H9 (cell line): ENCODE results near the gene WARS2. TPM values are rescaled to one million over a fixed set of nuclear protein-coding genes. Genes with fewer than 3 reads are reported as not detected.

Experiments used
- DNase-seq: peaks from one replicate; pipeline ENCODE4 v3.0.0-alpha.2; 2017
- H2AFZ ChIP-seq: one replicate; pipeline ENCODE4 v1.6.1; 2013; ENCODE audit warnings: mild to moderate bottlenecking, low read length, control low read depth, moderate library complexity
- H2AK5ac ChIP-seq: 2 replicates; pipeline ENCODE4 v1.6.1; 2013; ENCODE audit warnings: low read length, control low read depth, mixed read lengths; ENCODE audit not compliant: insufficient read length
- H2BK120ac ChIP-seq: one replicate; pipeline ENCODE4 v1.6.1; 2013; ENCODE audit warnings: low read depth, mild to moderate bottlenecking, low read length, control low read depth, inconsistent platforms; ENCODE audit not compliant: poor library complexity, severe bottlenecking
- H2BK12ac ChIP-seq: 2 replicates; pipeline ENCODE4 v1.6.1; 2013; ENCODE audit warnings: low read length, control low read depth, mixed read lengths, low read depth; ENCODE audit not compliant: insufficient read length
- H2BK15ac ChIP-seq: 2 replicates; pipeline ENCODE4 v1.6.1; 2013; ENCODE audit warnings: low read depth, low read length, control low read depth
- H2BK20ac ChIP-seq: one replicate; pipeline ENCODE4 v1.6.1; 2013; ENCODE audit warnings: low read depth, mild to moderate bottlenecking, low read length, control low read depth, inconsistent platforms; ENCODE audit not compliant: poor library complexity, severe bottlenecking
- H2BK5ac ChIP-seq: 2 replicates; pipeline ENCODE4 v1.6.1; 2013; ENCODE audit warnings: low read length, control low read depth, mixed read lengths; ENCODE audit not compliant: insufficient read length
- H3K14ac ChIP-seq: 2 replicates; pipeline ENCODE4 v1.6.1; 2013; ENCODE audit warnings: low read length, control low read depth; ENCODE audit not compliant: insufficient read depth
- H3K18ac ChIP-seq: 2 replicates; pipeline ENCODE4 v1.6.1; 2013; ENCODE audit warnings: low read depth, mild to moderate bottlenecking, mixed read lengths, low read length, control low read depth; ENCODE audit not compliant: insufficient read length
- H3K23ac ChIP-seq: 2 replicates; pipeline ENCODE4 v1.6.1; 2013; ENCODE audit warnings: low read length, control low read depth, mixed read lengths, low read depth; ENCODE audit not compliant: insufficient read length
- H3K23me2 ChIP-seq: 2 replicates; pipeline ENCODE4 v1.6.1; 2013; ENCODE audit warnings: low read depth, mild to moderate bottlenecking, mixed read lengths, low read length, control low read depth; ENCODE audit not compliant: insufficient read length, poor library complexity, severe bottlenecking
- H3K27ac ChIP-seq: 2 replicates; pipeline ENCODE4 v1.5.1; 2013; ENCODE audit warnings: low read length, control low read depth, mixed read lengths, low read depth; ENCODE audit not compliant: insufficient read length
- H3K27me3 ChIP-seq: 2 replicates; pipeline ENCODE4 v1.6.1; 2013; ENCODE audit warnings: low read length, control low read depth, inconsistent platforms; ENCODE audit not compliant: insufficient read depth
- H3K4ac ChIP-seq: 2 replicates; pipeline ENCODE4 v1.6.1; 2013; ENCODE audit warnings: low read depth, mild to moderate bottlenecking, control low read depth, inconsistent platforms, low read length, moderate library complexity
- H3K4me1 ChIP-seq: 2 replicates; pipeline ENCODE4 v1.6.1; 2013; ENCODE audit warnings: low read length, control low read depth, inconsistent platforms; ENCODE audit not compliant: insufficient read depth
- H3K4me2 ChIP-seq: 2 replicates; pipeline ENCODE4 v1.6.1; 2013; ENCODE audit warnings: low read length, control low read depth, mixed read lengths; ENCODE audit not compliant: insufficient read length, insufficient read depth
- H3K56ac ChIP-seq: 2 replicates; pipeline ENCODE4 v1.6.1; 2013; ENCODE audit warnings: low read depth, mild to moderate bottlenecking, mixed read lengths, low read length, control low read depth; ENCODE audit not compliant: insufficient read length
- H3K79me1 ChIP-seq: 2 replicates; pipeline ENCODE4 v1.6.1; 2013; ENCODE audit warnings: low read depth, mild to moderate bottlenecking, moderate library complexity, low read length, control low read depth, inconsistent platforms; ENCODE audit not compliant: insufficient read depth, poor library complexity, severe bottlenecking
- H3K79me2 ChIP-seq: 2 replicates; pipeline ENCODE4 v1.6.1; 2013; ENCODE audit warnings: low read length, control low read depth, inconsistent platforms; ENCODE audit not compliant: insufficient read depth
- H3K9ac ChIP-seq: 2 replicates; pipeline ENCODE4 v1.6.1; 2013; ENCODE audit warnings: low read length, control low read depth, mixed read lengths; ENCODE audit not compliant: insufficient read length; ENCODE audit errors: extremely low read depth
- H3K9me3 ChIP-seq: one replicate; pipeline ENCODE4 v1.6.1; 2013; ENCODE audit warnings: low read depth, low read length, inconsistent platforms; ENCODE audit not compliant: control insufficient read depth
- H3T11ph ChIP-seq: one replicate; pipeline ENCODE4 v1.6.1; 2013; ENCODE audit warnings: mild to moderate bottlenecking, low read length, control low read depth, inconsistent platforms
- H4K20me1 ChIP-seq: one replicate; pipeline ENCODE4 v1.6.1; 2013; ENCODE audit not compliant: control insufficient read depth, insufficient read length, insufficient read depth
- H4K5ac ChIP-seq: 2 replicates; pipeline ENCODE4 v1.6.1; 2013; ENCODE audit warnings: low read depth, mild to moderate bottlenecking, mixed read lengths, low read length, control low read depth; ENCODE audit not compliant: insufficient read length
- H4K8ac ChIP-seq: replicated peaks from 2 replicates; pipeline ENCODE4 v1.6.1; 2013; ENCODE audit warnings: low read length, control low read depth, mixed read lengths, low read depth; ENCODE audit not compliant: insufficient read length
- H4K91ac ChIP-seq: 2 replicates; pipeline ENCODE4 v1.6.1; 2013; ENCODE audit warnings: low read depth, mild to moderate bottlenecking, moderate library complexity, mixed read lengths, low read length, control low read depth; ENCODE audit not compliant: insufficient read length
- H3K27ac Mint-ChIP-seq, 3 experiments: 2 replicates in 2 of 3; 3 replicates in 1 of 3; pipeline ENCODE4 v1.8.0; 2020 to 2021; ENCODE audit warnings: mixed read lengths in 3 of 3, mild to moderate bottlenecking in 1 of 3, moderate library complexity in 1 of 3
- H3K27me3 Mint-ChIP-seq: 2 replicates; pipeline ENCODE4 v1.8.0; 2021; ENCODE audit warnings: low read depth, mild to moderate bottlenecking, moderate library complexity, mixed read lengths
- H3K36me3 Mint-ChIP-seq, 3 experiments: 2 replicates in 2 of 3; 3 replicates in 1 of 3; pipeline ENCODE4 v1.8.0; 2020 to 2021; ENCODE audit warnings: low read depth in 3 of 3, mixed read lengths in 3 of 3; ENCODE audit not compliant: insufficient read depth in 1 of 3
- H3K4me1 Mint-ChIP-seq, 2 experiments: 2 replicates each; pipeline ENCODE4 v1.8.0; 2020; ENCODE audit warnings: mixed read lengths in 2 of 2
- H3K4me3 Mint-ChIP-seq, 2 experiments: 2 replicates in 1 of 2; 3 replicates in 1 of 2; pipeline ENCODE4 v1.8.0; 2020 to 2021; ENCODE audit warnings: mild to moderate bottlenecking in 2 of 2, mixed read lengths in 2 of 2, moderate library complexity in 1 of 2
- H3K9me3 Mint-ChIP-seq, 2 experiments: 2 replicates in 1 of 2; 3 replicates in 1 of 2; pipeline ENCODE4 v1.8.0; 2020; ENCODE audit warnings: mild to moderate bottlenecking in 2 of 2, mixed read lengths in 2 of 2, moderate library complexity in 1 of 2
- WGBS: extraction: QIAGEN DNeasy Blood & Tissue Kit; methylation state at CpG from one replicate; pipeline ENCODE4 v1.1.7; 2013; ENCODE audit warnings: missing lambda C conversion rate, low lambda C conversion rate, mixed read lengths; ENCODE audit not compliant: insufficient read length; ENCODE audit errors: extremely low coverage; 5-methylcytosine and 5-hydroxymethylcytosine counted together
- total RNA-seq: library from RNA; stranded (reverse); gene quantifications from 2 replicates; pipeline ENCODE4 v1.2.1, GENCODE V29; 2021
- TF ChIP-seq, protein P1 (sequence below): fragments of 200-600 bp; sonication (generic); conservative IDR thresholded peaks from 3 replicates; pipeline ENCODE4 v1.8.0; 2021; ENCODE audit warnings: antibody characterized with exemption, mild to moderate bottlenecking

Gene WARS2
- total RNA-seq, 1 experiment from 2014 or later, result 9.7 TPM

DNA sequence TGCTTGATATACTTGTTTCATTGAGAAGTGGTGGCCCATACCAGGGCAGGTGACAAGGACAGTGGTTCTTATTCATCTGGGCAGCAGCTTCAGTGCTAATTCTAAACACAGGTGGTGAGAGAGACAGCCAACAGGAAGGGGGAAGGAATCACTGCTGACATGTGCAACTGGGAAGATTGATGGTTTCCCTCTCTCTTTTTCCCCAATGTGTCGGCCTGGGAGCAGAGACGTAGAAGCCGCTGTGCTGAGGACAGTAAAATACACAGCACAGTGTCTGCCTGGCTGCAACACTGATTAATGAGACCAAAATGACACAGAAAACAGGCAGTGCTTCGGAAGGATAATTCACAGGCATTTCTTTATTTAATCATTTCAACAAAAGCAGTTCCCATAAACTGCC, 48.8 kb downstream of the WARS2 start:
- no peaks in the 10 kb centered on the region for H3K4me1 ChIP-seq
- H3K9ac ChIP-seq, result no peak overlapping the region
- no CpG with 5 or more reads among the region's 4 CpGs for WGBS
- H3K56ac ChIP-seq, result no peak overlapping the region
- H2AFZ ChIP-seq, result no peak overlapping the region
- no peaks in the 10 kb centered on the region for H4K20me1 ChIP-seq
- H3K27me3 Mint-ChIP-seq, result no peaks in the 10 kb centered on the region
- H2BK12ac ChIP-seq, result no peak overlapping the region
- H3K27ac ChIP-seq, result no peak overlapping the region
- H2BK120ac ChIP-seq, result no peak overlapping the region
- no peak overlapping the region for H3K4me2 ChIP-seq
- no peak overlapping the region for H2BK5ac ChIP-seq
- no peaks in the 10 kb centered on the region for H3K9me3 Mint-ChIP-seq
- H3K27ac Mint-ChIP-seq, result no peak overlapping the region; a peak in 1 of 7 replicates
- H3K4me1 Mint-ChIP-seq, result peaks cover 14 to 15% of the 10 kb centered on the region in 2 experiments
- H3K4me3 Mint-ChIP-seq, result no peak overlapping the region
- H3K9me3 ChIP-seq, result no peaks in the 10 kb centered on the region
- H3T11ph ChIP-seq, result no peak overlapping the region
- DNase-seq, result no peak
- H3K18ac ChIP-seq, result no peak overlapping the region
- H2BK20ac ChIP-seq, result no peak overlapping the region
- no peak overlapping the region for H4K8ac ChIP-seq
- no peaks in the 10 kb centered on the region for H3K27me3 ChIP-seq
- H3K23ac ChIP-seq, result no peak overlapping the region
- no peaks in the 10 kb centered on the region; a peak in 1 of 7 replicates for H3K36me3 Mint-ChIP-seq
- no peak overlapping the region for H3K4ac ChIP-seq
- no peak overlapping the region for H4K5ac ChIP-seq
- H4K91ac ChIP-seq, result no peak overlapping the region
- no peak overlapping the region for H2AK5ac ChIP-seq
- H3K23me2 ChIP-seq, result no peaks in the 10 kb centered on the region
- TF ChIP-seq, protein P1, sequence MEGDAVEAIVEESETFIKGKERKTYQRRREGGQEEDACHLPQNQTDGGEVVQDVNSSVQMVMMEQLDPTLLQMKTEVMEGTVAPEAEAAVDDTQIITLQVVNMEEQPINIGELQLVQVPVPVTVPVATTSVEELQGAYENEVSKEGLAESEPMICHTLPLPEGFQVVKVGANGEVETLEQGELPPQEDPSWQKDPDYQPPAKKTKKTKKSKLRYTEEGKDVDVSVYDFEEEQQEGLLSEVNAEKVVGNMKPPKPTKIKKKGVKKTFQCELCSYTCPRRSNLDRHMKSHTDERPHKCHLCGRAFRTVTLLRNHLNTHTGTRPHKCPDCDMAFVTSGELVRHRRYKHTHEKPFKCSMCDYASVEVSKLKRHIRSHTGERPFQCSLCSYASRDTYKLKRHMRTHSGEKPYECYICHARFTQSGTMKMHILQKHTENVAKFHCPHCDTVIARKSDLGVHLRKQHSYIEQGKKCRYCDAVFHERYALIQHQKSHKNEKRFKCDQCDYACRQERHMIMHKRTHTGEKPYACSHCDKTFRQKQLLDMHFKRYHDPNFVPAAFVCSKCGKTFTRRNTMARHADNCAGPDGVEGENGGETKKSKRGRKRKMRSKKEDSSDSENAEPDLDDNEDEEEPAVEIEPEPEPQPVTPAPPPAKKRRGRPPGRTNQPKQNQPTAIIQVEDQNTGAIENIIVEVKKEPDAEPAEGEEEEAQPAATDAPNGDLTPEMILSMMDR, result no peak
- no peak overlapping the region for H3K14ac ChIP-seq
- no peaks in the 10 kb centered on the region for H3K79me2 ChIP-seq
- H3K79me1 ChIP-seq, result no peaks in the 10 kb centered on the region
- no peak overlapping the region for H2BK15ac ChIP-seq
